Activated CD4-positive, alpha-beta T cell treated with anti-CD3 and anti-CD28 coated beads, Interleukin-2, amount 50 U/mL, for 24 hours (primary cell): Measurements from ENCODE around the gene ING5.
"Not testable (repeated sequence)": the region's sequence is repeated elsewhere in the genome, so short reads cannot be mapped to it uniquely, and the experiment has no call there.

Experiments
- DNase-seq, 2 donors: peaks; one replicate each; pipeline ENCODE4 v3.0.0-alpha.2; 2020; ENCODE audit warnings: low read depth in 1 of 2, low spot score in 1 of 2

ING5 gene

DNA sequence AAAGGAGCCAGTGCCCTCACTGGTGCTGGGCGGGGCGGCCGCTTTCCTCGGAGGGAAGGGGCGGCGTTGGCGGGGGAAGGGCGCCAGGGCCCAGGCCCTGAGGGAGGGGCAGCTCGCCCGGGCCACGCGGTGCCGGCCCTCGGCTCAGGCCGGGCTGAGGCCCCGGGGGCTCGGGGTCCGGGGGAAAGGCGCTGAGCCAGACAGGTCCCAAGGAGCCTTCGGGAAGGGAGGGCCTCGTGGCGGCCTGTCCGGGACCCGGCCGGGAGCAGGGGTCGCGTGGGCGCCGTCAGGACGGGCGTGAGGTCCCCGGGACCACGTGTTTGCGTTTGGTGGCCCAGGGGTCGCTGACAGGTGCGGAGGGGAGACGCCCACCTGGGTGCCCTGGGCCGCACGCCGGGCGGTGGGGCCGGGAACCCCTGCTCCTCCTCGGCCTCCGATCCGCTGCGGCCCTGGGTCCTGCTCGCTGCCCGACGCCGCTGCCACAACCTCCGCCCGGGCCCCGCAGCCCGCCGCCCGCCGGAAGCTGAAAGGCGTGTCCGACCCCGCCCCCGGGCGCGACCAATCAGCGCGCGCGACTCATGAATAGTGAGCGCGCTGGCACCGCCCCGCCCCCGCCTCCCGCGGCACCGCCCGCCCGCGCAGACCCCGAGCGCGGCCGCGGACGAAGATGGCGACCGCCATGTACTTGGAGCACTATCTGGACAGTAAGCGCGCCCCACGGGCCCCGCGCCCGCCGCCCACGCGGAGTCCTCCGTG, at the start of gene ING5:
ING5 (plus strand) TSS at position 641 of the 756 bp plus-strand sequence; CDS start at position 668, 27 bp downstream.
- peak; percentile 96 to 97 for DNase-seq

DNA sequence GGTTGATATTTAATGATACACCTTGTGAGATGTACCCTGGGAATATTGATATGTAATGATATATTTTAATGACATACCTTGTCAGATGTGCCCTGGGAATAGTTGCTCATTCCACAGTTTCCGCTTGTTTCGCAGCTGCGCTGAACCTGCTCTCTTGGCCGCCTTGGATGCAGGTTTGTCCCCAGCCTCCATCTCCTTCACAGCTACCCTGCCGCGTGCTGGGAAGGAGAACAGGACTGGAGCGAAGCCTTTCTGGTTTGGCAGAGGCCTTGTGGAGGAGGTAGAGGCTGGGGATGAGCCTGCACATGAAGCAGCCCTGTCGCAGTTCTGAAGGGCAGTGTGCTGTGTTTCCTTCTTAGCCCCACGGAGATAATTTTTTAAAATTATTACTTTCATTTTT, 49.7 kb upstream of the ING5 start:
- DNase-seq, result no peak

DNA sequence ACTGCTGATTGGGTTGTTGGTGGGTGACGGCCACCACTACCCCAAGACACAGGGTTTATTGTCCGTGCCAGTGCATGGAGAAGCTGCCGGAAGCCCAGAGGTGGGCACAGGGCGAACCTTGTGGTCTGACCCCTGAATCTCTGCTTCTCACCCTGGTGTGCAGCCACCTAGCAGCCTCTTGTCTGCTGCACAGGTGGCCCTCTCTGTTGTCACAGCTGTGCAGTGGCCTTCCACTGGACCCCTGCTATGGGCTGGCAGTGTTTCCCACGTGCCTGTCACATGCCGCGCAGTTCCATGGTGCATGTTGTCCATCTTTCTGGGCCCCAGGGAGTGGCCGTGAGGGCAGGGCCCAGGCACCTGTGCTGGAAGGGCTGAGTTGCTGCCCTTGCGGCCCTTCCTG, 49.1 kb upstream of the ING5 start:
- no peak for DNase-seq

DNA sequence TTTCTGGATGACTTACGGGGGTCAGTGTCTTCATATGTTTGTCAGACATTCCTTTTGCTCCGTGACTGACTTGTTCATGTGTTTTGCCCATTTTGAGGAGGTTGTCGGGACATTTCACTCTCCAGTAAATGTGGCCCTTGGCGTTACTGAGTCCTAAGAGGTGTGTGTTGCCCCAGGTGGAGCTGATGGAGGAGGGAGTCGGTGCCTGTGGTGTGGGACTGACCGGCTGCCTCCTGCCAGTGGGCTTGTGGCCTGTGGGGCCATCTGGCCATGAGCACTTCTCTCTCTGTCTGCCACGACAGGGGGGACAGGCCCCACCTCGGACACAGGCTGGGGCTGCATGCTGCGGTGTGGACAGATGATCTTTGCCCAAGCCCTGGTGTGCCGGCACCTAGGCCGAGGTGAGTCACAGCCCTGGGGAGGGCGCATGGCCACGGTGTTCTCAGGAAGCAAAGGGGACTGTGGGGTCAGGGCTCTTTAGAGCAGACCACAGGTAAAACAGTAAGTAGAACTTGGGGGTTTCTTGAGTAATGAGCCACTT, 48.6 kb upstream of the ING5 start:
- DNase-seq, result no peak

DNA sequence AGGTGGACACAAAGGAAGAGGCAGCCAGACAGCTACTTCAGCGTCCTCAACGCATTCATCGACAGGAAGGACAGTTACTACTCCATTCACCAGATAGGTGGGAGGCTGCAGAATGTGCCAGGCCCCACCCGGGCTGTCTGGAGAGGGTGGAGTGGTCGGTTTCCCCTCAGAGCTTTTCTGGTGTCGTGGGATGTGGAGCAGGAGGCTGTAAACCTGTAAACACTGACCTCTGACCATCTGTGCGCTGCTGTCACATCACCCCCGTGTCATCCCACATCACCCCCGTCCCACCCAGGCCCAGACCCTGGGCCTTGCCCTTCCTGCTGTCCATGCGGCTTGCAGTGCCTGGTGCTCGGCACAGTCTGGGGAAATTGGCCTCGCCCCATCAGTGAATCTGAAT, 47.3 kb upstream of the ING5 start:
- no peak for DNase-seq

DNA sequence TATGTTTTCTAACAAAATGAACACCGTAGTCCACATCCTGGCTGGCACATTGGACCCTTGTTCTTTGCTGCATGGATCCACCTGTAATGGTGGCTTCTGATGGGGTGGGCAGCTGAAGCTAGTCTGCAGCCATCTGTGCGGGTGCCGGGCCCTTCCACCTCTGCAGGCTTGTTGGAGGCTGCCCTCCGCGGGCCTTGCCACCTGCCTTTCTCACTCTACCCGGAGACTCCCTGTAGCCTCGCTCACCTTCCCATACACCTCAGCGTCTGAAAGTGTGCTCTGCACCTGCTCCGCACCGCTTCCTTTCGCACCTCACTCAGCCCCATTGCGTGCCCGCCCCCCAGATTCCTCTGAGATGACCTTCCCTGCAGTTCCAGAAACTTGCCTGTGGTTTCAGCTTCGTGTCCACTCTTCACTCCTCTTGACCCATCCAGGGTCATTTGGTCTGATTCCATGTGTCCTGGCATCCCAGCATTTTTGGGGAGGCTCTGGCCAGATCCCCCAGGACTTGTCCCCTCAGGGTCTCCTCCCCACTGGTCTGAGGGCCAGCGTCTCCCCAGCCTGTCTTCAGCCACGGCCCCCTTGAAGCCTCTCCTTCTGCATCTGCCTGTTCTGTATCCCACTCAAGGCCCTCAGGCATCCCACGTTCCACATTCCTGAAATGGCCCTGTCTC, 46.2 kb upstream of the ING5 start:
- DNase-seq, result no peak

DNA sequence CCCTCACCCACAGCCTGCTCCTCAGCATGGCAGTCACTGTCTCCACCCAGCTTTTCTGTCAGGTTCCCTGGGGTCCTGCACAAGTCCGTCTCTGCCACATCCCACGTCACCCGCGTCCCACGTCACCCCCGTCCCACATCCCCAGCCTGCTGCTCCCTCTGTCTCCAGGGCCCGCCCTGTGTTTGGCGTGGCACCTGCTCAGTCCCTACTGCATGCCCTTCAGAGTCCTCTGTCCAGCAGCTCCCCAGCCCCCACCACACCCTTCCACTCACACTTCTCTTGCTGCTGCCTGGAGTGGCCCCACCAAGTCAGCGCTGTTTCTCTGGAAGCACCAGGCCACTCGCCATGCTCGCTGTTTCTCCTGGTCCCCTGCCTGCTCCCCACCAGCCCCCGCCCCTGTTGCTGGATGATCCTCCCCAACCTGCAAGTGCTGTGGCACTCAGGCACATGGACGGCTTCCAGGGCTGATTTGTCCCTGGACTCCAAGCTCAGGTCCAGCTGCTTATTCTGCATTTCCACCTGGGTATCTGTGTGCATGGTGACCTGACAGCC, 45.6 kb upstream of the ING5 start:
- DNase-seq, result no peak

DNA sequence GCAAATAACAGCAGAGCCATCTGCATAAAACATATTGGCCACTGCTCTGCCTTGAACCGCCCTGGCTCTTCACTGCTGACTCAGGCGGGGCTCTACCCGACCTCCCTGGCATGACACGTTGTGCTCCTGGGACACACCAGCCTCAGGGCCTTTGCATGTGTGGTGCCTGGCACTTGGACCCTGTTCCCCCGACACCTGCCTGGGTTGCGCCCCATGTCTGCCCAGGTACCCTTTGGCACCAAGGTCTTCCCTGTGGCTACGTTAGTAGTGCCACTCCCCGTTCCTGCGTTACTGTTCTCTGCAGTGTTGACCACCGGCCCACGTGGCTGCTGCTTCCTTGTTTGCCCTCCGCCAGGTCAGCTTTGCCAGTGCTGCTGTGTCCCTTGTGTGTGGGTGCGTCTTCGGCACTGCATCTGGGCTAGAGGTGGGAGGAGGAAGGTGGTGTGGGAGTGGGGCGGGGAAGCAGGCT, 44.0 kb upstream of the ING5 start:
- no peak for DNase-seq

DNA sequence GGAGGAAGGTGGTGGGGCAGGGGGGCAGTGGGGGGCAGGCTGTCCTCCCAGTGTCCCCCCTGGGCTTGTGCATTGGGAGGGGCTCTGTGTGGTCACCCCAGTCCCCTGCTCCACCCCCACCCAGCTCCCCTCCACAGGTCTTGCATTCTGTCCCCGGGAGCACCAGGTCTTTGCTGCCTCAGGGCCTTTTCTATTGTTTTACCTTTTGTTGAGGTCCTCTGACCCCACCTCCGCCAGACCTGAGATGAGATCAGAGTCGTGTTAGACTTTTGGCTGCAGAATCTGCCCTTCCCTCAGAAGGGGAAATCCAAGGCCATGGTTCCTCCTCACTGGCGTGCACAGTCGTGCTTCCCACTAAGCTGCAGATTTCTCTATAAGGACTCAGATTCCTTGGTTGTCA, 43.5 kb upstream of the ING5 start:
- no peak for DNase-seq

DNA sequence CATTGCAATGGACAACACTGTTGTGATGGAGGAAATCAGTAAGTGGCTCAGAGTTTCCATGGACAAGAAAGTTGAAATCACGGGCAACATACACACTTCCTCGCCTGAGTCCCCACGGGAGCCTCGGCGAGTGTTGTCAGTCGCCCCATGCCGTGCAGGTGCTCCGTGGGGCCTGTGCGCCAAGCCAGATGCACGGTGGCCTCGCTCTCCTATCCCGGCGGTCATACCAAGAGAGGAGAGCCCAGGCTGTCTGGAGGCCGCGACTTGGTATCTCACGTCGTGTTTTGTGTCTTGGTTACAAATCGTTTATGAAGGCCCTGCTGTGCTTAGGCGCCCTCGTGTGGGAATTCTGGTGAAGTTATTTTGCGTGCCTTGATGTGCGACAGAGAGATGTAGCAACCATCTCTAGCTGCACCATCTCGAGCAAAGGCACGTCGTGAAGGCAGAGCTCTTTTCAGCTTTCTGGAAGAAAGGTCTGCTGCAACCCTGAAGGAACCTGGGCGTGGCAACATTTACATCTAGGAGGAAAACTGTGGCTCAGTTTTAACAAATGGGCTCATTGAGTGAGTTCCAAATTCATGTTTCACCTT, 42.6 kb upstream of the ING5 start:
- DNase-seq, result no peak

DNA sequence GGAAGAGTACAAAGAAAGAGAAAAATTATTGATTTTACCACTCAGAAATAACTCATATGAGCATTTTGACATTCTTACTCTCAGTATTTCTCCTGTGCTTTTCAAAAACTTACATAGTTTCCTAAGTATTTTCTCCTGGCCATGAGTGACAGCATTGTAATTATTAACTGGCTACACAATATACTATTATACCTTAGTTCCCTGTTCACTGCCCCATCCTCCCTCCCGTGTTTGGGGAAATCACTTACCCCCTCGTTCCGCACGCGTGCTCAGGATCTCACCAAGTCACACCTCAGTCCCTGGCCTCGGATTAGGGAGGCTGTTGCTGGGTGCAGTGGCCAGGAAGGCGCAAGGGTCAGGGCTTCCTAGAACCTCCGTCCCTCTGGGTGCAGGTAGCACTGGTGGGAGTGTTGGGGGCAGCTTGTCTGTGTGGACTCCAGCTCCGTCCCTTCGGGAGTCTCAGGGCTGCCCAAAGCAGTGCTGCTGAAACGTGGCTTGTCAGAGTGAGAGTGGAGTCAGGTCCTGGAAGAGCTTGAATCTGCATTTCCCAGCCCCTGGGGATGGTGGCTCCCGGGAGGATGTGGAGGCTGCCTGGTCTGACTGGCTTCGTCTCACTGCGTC, 41.1 kb upstream of the ING5 start:
- DNase-seq, result no peak

DNA sequence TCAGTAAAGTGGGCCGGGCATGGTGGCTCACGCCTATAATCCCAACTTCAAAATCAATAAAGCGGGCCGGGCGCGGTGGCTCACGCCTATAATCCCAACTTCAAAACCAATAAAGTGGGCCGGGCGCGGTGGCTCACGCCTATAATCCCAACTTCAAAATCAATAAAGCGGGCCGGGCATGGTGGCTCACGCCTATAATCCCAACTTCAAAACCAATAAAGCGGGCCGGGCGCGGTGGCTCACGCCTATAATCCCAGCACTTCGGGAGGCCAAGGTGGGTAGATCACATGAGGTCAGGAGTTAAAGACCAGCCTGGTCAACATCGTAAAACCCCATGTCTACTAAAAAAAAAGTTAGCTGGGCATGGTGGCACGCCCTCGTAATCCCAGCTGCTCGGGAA, 39.1 kb upstream of the ING5 start:
- DNase-seq, result not testable (repeated sequence)

DNA sequence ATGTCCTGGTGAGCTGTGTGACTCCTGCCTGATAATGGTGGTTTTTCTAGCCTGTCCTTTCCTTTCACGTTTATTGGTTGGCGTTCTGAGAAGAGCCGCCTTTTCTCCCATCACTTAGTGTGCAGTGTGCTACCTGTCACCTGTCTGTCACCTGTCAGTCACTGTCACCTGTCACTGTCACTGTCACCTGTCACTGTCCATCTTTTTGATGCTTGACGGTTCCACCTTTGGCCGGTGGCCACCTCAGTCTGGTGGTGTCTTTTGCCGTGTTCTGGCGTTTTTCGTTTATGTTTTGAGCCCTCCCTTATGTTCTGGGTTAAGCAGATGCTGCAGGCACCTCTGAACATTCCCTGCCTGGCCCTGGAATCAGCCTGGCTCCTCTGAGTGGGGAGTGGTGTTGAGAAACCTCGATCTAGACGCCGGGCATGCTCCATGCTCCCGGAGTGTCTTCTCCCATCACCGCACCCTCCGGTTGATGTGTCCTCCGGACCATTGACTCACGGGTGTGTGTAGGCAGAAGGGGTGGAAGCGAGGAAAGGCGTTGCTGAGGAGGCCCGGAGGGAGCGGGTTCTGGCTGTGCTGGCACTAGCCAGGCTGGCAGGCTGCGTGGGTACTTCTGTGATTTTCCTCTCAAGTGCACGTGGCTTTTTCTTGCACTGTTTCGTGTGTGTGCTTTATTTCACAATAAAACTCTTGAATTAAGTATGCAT, 36.0 kb upstream of the ING5 start:
- no peak for DNase-seq

DNA sequence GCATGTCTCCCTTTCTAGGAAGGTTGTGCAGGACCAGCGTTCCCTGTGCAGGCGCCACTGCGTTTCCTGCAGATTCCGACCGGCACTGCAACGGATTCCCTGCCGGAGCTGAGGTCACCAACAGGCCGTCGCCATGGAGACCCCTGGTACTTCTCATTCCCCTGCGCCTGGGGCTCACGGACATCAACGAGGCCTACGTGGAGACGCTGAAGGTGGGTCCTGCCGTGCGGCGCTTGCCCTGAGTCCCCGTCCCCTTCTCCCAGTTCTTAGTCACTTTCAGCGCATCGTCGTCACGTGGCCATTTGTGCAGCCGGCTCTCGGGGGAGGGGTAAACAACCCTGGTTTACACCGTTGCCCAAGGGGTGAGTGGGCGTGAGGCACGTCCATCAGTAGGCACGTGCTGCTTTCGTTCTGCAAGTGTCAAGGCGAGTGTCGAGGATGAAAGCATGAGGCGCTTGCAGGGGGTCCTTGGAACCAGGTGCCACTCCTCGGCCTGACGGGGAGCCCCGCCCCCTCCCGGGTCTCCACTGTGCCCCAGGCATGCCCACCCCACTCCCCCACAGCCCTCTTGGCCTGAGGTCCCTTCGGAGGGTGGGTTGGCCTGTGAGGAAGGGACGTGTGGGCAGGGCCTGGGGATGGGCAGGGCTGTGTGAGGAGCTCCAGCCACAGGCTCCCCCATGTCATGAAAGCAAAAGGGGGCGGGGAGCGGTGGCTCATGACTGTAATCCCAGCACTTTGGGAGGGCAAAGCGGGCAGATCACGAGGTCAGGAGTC, 35.0 kb upstream of the ING5 start:
- DNase-seq, result no peak

DNA sequence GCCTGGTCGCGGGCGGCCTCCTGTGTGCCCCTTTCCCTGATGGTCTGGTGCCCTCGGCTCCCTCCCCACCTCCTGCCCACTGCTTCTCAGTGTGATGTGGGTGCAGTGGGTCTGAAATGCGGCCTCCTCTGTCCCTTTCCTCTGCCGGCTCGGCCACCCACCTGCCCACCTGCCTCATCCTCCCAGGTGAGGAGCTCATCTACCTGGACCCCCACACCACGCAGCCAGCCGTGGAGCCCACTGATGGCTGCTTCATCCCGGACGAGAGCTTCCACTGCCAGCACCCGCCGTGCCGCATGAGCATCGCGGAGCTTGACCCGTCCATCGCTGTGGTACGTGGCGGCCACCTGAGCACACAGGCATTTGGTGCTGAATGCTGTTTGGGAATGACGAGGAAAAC, 33.5 kb upstream of the ING5 start:
- no peak for DNase-seq

DNA sequence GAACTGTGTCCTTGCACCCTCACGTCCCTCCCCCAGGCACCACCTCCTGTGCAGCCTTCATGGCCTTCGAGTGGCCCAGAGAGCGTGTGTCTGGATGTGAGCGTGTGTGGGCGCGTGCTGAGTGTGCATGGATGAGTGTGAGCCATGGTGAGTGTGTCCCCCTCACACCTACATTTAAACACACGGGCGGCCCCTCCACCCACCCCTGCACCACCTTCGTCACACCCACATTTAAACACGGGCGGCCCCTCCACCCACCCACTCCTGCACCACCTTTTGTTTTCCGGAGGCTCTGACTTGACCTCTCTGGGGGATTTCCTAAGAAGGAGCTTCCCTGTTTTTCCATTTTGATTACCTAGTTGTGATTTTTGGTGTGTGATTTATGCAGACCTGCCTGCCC, 33.0 kb upstream of the ING5 start:
- no peak for DNase-seq

DNA sequence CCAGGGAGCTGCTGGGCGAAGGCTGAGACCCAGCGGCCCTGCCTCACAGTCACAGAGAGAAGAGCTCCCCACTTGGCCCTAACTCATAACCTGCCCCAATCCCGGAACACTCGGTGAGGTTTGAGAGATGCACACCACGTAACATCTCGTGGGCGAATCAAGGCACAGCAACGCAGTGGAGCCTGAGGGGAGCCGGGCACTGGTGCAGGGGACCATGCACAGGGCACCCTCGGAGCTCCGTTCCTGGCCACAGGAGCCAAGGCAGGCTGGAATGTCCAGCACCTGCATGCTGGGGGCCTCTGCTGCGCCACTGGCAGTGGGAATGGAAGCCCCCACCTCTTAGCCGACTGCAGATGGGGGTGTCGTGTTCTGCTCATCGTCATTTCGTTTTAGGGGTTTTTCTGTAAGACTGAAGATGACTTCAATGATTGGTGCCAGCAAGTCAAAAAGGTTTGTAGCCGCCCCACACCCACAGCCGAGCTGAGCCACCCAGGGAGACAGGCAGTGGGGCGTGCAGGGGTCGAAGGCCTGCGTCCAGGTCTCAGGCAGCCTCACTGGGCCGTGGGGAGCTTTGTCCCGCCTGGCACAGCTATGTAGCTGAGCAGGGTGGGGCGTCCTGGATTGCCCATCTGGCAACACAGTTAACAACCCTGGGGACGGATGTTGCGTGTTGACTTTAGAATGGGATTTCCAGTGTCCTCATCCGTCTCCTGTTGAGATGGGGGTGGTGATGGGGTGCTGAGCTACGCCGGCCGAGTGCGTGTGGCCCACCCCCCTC, 31.3 kb upstream of the ING5 start:
- no peak for DNase-seq

DNA sequence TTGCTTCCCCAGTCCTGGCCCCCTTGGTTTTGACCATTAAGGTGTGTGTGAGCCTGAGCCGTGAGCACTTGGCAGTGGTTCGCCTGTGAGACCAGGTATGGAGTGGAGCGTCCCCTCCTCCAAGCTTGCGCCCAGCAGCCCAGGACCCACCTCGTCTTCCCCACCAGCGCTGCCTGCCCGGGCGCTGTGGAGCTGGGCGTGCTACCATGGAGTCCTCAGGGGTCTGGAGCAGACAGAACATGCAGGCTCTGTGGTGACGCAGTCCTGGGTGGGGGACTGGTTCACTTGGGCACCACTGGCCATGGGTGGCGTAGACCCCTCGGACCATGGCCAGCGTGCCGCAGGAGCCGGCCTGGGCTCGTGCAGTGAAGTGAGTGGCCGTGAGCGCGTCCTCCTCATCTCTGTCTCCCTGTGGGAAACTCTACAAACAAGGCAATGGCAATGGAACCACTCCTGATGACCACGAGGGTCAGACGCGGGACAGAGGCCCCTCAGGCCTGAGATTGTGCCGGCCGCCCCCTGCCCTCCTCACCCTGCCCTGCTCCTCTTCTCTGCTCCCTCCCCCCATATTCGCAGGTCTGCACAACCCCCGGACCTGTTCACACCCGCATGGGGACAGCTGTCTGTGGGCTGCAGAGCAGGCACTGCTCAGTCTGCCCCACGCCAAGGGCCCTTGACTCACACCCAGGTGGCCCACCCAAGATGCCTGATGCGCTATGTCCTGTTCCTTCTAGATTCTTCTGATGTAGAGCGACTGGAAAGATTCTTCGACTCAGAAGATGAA, 30.2 kb upstream of the ING5 start:
- DNase-seq, result no peak
